Endodermal cell (in vitro differentiated cells): ENCODE results near the gene ZNF675. TPM values are rescaled to one million over a fixed set of nuclear protein-coding genes. Genes with fewer than 3 reads are reported as not detected.

Experiments
- DNase-seq: peaks from one replicate; pipeline ENCODE4 v3.0.0-alpha.2; 2017
- H3K27ac ChIP-seq: 2 replicates; pipeline ENCODE4 v1.5.1; 2013; ENCODE audit warnings: mild to moderate bottlenecking, low read depth, low read length, moderate library complexity
- H3K27me3 ChIP-seq: 2 replicates; pipeline ENCODE4 v1.6.1; 2013; ENCODE audit warnings: mild to moderate bottlenecking, low read length, moderate library complexity; ENCODE audit not compliant: insufficient read depth, control insufficient read depth, poor library complexity, severe bottlenecking
- H3K36me3 ChIP-seq: 2 replicates; pipeline ENCODE4 v1.7.0; 2013; ENCODE audit warnings: mild to moderate bottlenecking, low read length, moderate library complexity; ENCODE audit not compliant: control insufficient read depth, insufficient read depth
- H3K4me1 ChIP-seq: one replicate; pipeline ENCODE4 v1.7.0; 2013; ENCODE audit warnings: low read length; ENCODE audit not compliant: control insufficient read depth, insufficient read depth
- H3K4me3 ChIP-seq: 2 replicates; pipeline ENCODE4 v1.5.1; 2013; ENCODE audit warnings: mild to moderate bottlenecking, low read length, moderate library complexity
- H3K9ac ChIP-seq: 2 replicates; pipeline ENCODE4 v1.6.1; 2013; ENCODE audit warnings: mild to moderate bottlenecking, low read length, moderate library complexity; ENCODE audit not compliant: poor library complexity, severe bottlenecking; ENCODE audit errors: extremely low read depth
- H3K9me3 ChIP-seq: 2 replicates; pipeline ENCODE4 v1.6.1; 2013; ENCODE audit warnings: mild to moderate bottlenecking, low read length, moderate library complexity; ENCODE audit not compliant: control insufficient read depth
- H3K27ac Mint-ChIP-seq: 2 replicates; pipeline ENCODE4 v1.8.0; 2020; ENCODE audit warnings: mixed read lengths
- H3K27me3 Mint-ChIP-seq: 2 replicates; pipeline ENCODE4 v1.8.0; 2021; ENCODE audit warnings: mild to moderate bottlenecking, mixed read lengths; ENCODE audit not compliant: insufficient read depth
- H3K36me3 Mint-ChIP-seq: 2 replicates; pipeline ENCODE4 v1.8.0; 2020; ENCODE audit warnings: low read depth, mixed read lengths
- H3K4me1 Mint-ChIP-seq: 2 replicates; pipeline ENCODE4 v1.8.0; 2020; ENCODE audit warnings: mixed read lengths
- H3K4me3 Mint-ChIP-seq: 2 replicates; pipeline ENCODE4 v1.8.0; 2020; ENCODE audit warnings: mild to moderate bottlenecking, moderate library complexity, mixed read lengths
- H3K9me3 Mint-ChIP-seq: 2 replicates; pipeline ENCODE4 v1.8.0; 2020; ENCODE audit warnings: mild to moderate bottlenecking, mixed read lengths
- CTCF ChIP-seq: fragments of 200-600 bp; sonication (generic); conservative IDR thresholded peaks from 2 replicates; pipeline ENCODE4 v1.5.0; 2021; ENCODE audit warnings: antibody characterized with exemption, mild to moderate bottlenecking
- WGBS, 2 experiments: methylation state at CpG; one replicate each; pipeline versions ENCODE4 v1.1.5 to v1.1.7; 2013; ENCODE audit warnings: missing lambda C conversion rate in 2 of 2, mixed read lengths in 1 of 2; ENCODE audit not compliant: insufficient coverage in 1 of 2, insufficient read length in 1 of 2; 5-methylcytosine and 5-hydroxymethylcytosine counted together
- total RNA-seq, 2 donors: library from RNA; stranded (reverse); fragmentation: NEBNext Ultra II Directional in 1 of 2; extraction: Animal tissue kit (Norgen Biotek cat#: 25700) in 1 of 2; gene quantifications; 2 replicates in 1 of 2; 3 replicates in 1 of 2; pipeline ENCODE4 v1.2.1, GENCODE V29; 2021

Gene ZNF675
- total RNA-seq, 2 donors from 2014 or later, result 26.7 to 29.9 TPM

GRCh38 chr19:23718802-23719201 is 31.8 kb upstream of the ZNF675 start:
- peak overlapping the region; percentile 48 for H3K4me3 Mint-ChIP-seq

GRCh38 chr19:23716792-23717191 is 29.8 kb upstream of the ZNF675 start:
- peaks cover 14% of the 10 kb centered on the region for H3K9me3 ChIP-seq
- Mint-ChIP-seq H3K9me3 (no peaks in the 10 kb centered on the region), H3K4me3 (no peak overlapping the region), H3K4me1 (peaks cover 14% of the 10 kb centered on the region), H3K36me3 (no peaks in the 10 kb centered on the region), H3K27me3 (peaks cover 6% of the 10 kb centered on the region), H3K27ac (no peak overlapping the region)
- H3K4me1 ChIP-seq, result no peaks in the 10 kb centered on the region
- no peak overlapping the region for H3K9ac ChIP-seq
- no peak overlapping the region for H3K27ac ChIP-seq
- DNase-seq, result no peak
- no peak for TF ChIP-seq CTCF
- no peak overlapping the region for H3K4me3 ChIP-seq
- H3K36me3 ChIP-seq, result no peaks in the 10 kb centered on the region
- no peaks in the 10 kb centered on the region for H3K27me3 ChIP-seq

More at GRCh38 chr19:23718802-23719201, 31.8 kb upstream of the ZNF675 start:
- Histone ChIP-seq H3K4me3 (no peak overlapping the region), H3K27me3 (no peaks in the 10 kb centered on the region), H3K9me3 (peaks cover 19% of the 10 kb centered on the region), H3K4me1 (no peaks in the 10 kb centered on the region), H3K27ac (no peak overlapping the region), H3K36me3 (no peaks in the 10 kb centered on the region), H3K9ac (no peak overlapping the region)
- Mint-ChIP-seq H3K36me3 (no peaks in the 10 kb centered on the region), H3K27me3 (peaks cover 6% of the 10 kb centered on the region), H3K27ac (peak overlapping the region; percentile 9), H3K9me3 (no peaks in the 10 kb centered on the region), H3K4me1 (peaks cover 20% of the 10 kb centered on the region)
- TF ChIP-seq CTCF, result no peak
- 4 to 10% methylated on average over 5 to 11 of the region's 12 CpGs for WGBS, 2 experiments
- DNase-seq, result peak; percentile 66

GRCh38 chr19:23709347-23709746 is 22.3 kb upstream of the ZNF675 start:
- H3K27me3 Mint-ChIP-seq, result peaks cover 2% of the 10 kb centered on the region
- H3K4me3 Mint-ChIP-seq, result no peak overlapping the region
- no peaks in the 10 kb centered on the region for H3K36me3 Mint-ChIP-seq
- no peaks in the 10 kb centered on the region for H3K4me1 Mint-ChIP-seq
- 50% methylated on average over 2 of the region's 2 CpGs; no CpG with 5 or more reads in 1 of the 2 experiments for WGBS, 2 experiments
- no peak for DNase-seq
- no peaks in the 10 kb centered on the region for H3K27me3 ChIP-seq
- H3K4me1 ChIP-seq, result no peaks in the 10 kb centered on the region
- TF ChIP-seq CTCF, result no peak
- H3K9me3 ChIP-seq, result peaks cover 8% of the 10 kb centered on the region
- no peak overlapping the region for H3K4me3 ChIP-seq
- no peaks in the 10 kb centered on the region for H3K36me3 ChIP-seq
- H3K9ac ChIP-seq, result no peak overlapping the region
- no peak overlapping the region for H3K27ac ChIP-seq
- H3K9me3 Mint-ChIP-seq, result peaks cover 9% of the 10 kb centered on the region
- no peak overlapping the region for H3K27ac Mint-ChIP-seq
